Fibroblast of the aortic adventitia (primary cell): ENCODE measurements around the gene RABGAP1. TPM values are rescaled to one million over a fixed set of nuclear protein-coding genes. Genes with fewer than 3 reads are reported as not detected.

Experiments used
- DNase-seq: peaks from one replicate; pipeline ENCODE4 v3.0.0-alpha.2; 2010; ENCODE audit warnings: low read depth
- H3K4me3 ChIP-seq: 2 replicates; pipeline ENCODE4 v1.5.1; 2011; ENCODE audit warnings: low read depth, mild to moderate bottlenecking, control low read depth, low read length, moderate library complexity
- CTCF ChIP-seq: IDR thresholded peaks from 2 replicates; pipeline ENCODE4 v1.5.1; 2011; ENCODE audit warnings: mild to moderate bottlenecking, low read length, control low read depth, inconsistent platforms; ENCODE audit not compliant: insufficient read depth
- total RNA-seq: library from RNA; depleted of rRNA; stranded (reverse); fragments of >200 nt; gene quantifications from 2 replicates; pipeline ENCODE4 v1.2.3, GENCODE V29; 2012; ENCODE audit warnings: low replicate concordance

The RABGAP1 gene
- total RNA-seq, 1 donor = 50.3 TPM

GRCh38 chr9:123090956-123091355 is 150.1 kb downstream of the RABGAP1 start:
- TF ChIP-seq CTCF = no peak
- DNase-seq = no peak
- H3K4me3 ChIP-seq = no peak overlapping the region

GRCh38 chr9:123091459-123091858 is 150.6 kb downstream of the RABGAP1 start:
- no peak for DNase-seq
- no peak for TF ChIP-seq CTCF
- H3K4me3 ChIP-seq = no peak overlapping the region

GRCh38 chr9:123093141-123093540 is 152.3 kb downstream of the RABGAP1 start:
- no peak for DNase-seq
- no peak for TF ChIP-seq CTCF
- no peak overlapping the region for H3K4me3 ChIP-seq

- TF ChIP-seq CTCF = no peak
- no peak overlapping the region for H3K4me3 ChIP-seq
- DNase-seq = no peak
Measured at GRCh38 chr9:123096987-123097386, 156.2 kb downstream of the RABGAP1 start.

- DNase-seq = no peak
- no peak overlapping the region for H3K4me3 ChIP-seq
- TF ChIP-seq CTCF = no peak
Measured at GRCh38 chr9:123097430-123098095, 156.7 kb downstream of the RABGAP1 start.

- TF ChIP-seq CTCF = no peak
- no peak for DNase-seq
- no peak overlapping the region for H3K4me3 ChIP-seq
Measured at GRCh38 chr9:123098096-123098459, 157.3 kb downstream of the RABGAP1 start.

GRCh38 chr9:123099042-123099441 is 158.2 kb downstream of the RABGAP1 start:
- no peak for TF ChIP-seq CTCF
- no peak overlapping the region for H3K4me3 ChIP-seq
- DNase-seq = no peak
